ENCODE results near the gene FOXO1. TPM values are rescaled to one million over a fixed set of nuclear protein-coding genes. Genes with fewer than 3 reads are reported as not detected.

FOXO1 gene
- total RNA-seq, 3 donors from 2014 or later, result 54.1 to 163 (median 67.2) TPM

DNA sequence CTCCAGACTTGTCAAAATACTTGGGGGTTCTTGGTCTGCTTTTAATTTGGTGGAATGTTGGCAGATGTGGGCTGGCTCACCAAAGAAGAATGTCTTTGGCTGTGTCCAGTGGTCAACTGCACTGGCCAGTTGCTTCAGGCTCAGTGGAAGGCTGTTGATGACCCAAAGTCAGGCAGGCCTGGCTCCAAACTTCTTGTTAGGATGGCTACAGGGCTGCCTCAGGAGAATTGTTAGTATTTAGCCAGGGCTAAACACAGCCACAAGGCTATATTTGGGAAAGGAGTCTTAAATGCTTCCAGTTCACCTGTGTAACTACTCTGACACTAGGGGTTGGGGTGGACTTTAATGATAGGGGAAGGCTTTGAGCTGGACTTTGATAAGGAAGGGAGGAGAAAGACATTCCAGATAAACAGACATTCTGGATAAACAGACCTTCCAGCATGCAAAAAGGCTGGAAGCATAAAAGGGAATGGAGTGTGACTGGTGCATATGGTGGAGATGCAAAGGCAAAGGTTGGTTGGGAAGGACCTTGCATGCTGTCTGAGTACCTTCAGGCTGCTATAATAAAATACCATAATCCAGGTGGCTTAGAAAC lies 116.8 kb downstream of the FOXO1 start:
- no peak overlapping the region for H3K4me3 ChIP-seq
- TF ChIP-seq CTCF (IDR thresholded peaks at IDR 0.05) (no peak), POLR2A (IDR thresholded peaks at IDR 0.05) (no peak), POLR2AphosphoS5 (IDR thresholded peaks at IDR 0.05) (no peak)
- H3K4me1 ChIP-seq, result no peaks in the 10 kb centered on the region
- no peaks in the 10 kb centered on the region for H3K27me3 ChIP-seq
- peak overlapping the region; percentile 56 to 66 for H3K27ac ChIP-seq
- intact Hi-C loops (cut with DNase I; ENCODE audit: low total_unique reads), result no loop called here
- H3K9me3 ChIP-seq, result no peaks in the 10 kb centered on the region
- no peak for DNase-seq (ENCODE audit: low spot score in 2 of 2)
- H3K36me3 ChIP-seq, result no peaks in the 10 kb centered on the region

- no peak for DNase-seq (ENCODE audit: low spot score in 2 of 2)
- intact Hi-C loops (cut with DNase I; ENCODE audit: low total_unique reads), result no loop called here
- no peak for TF ChIP-seq CTCF (IDR thresholded peaks at IDR 0.05)
- no peak for TF ChIP-seq POLR2AphosphoS5 (IDR thresholded peaks at IDR 0.05)
- no peak for TF ChIP-seq POLR2A (IDR thresholded peaks at IDR 0.05)
- Histone ChIP-seq H3K9me3 (no peaks in the 10 kb centered on the region), H3K27me3 (no peaks in the 10 kb centered on the region), H3K27ac (peak overlapping the region; percentile 33 to 85), H3K36me3 (no peaks in the 10 kb centered on the region), H3K4me3 (no peak overlapping the region), H3K4me1 (no peaks in the 10 kb centered on the region)
Measured at GRCh38 chr13:40547591-40548315, 118.7 kb downstream of the FOXO1 start.

- no peak overlapping the region for H3K4me3 ChIP-seq
- H3K9me3 ChIP-seq, result no peaks in the 10 kb centered on the region
- no peaks in the 10 kb centered on the region for H3K27me3 ChIP-seq
- H3K4me1 ChIP-seq, result no peaks in the 10 kb centered on the region
- no peak for TF ChIP-seq POLR2A (IDR thresholded peaks at IDR 0.05)
- TF ChIP-seq POLR2AphosphoS5 (IDR thresholded peaks at IDR 0.05), result no peak
- TF ChIP-seq CTCF (IDR thresholded peaks at IDR 0.05), result no peak
- peak overlapping the region in 1 of 2 donors; percentile 21 for H3K27ac ChIP-seq
- DNase-seq (ENCODE audit: low spot score in 2 of 2), result no peak
- intact Hi-C loops (cut with DNase I; ENCODE audit: low total_unique reads), result no loop called here
- no peaks in the 10 kb centered on the region for H3K36me3 ChIP-seq
Measured at GRCh38 chr13:40546047-40546446, 120.4 kb downstream of the FOXO1 start.

- Histone ChIP-seq H3K9me3 (no peaks in the 10 kb centered on the region), H3K27me3 (no peaks in the 10 kb centered on the region), H3K27ac (peak overlapping the region in 1 of 2 donors; percentile 45), H3K36me3 (no peaks in the 10 kb centered on the region), H3K4me1 (peaks cover 0 to 6% of the 10 kb centered on the region in 2 donors), H3K4me3 (no peak overlapping the region)
- no peak for DNase-seq (ENCODE audit: low spot score in 2 of 2)
- intact Hi-C loops (cut with DNase I; ENCODE audit: low total_unique reads), result no loop called here
- TF ChIP-seq CTCF (IDR thresholded peaks at IDR 0.05) (no peak), POLR2A (IDR thresholded peaks at IDR 0.05) (no peak), POLR2AphosphoS5 (IDR thresholded peaks at IDR 0.05) (no peak)
Measured at GRCh38 chr13:40540328-40541044, 126.0 kb downstream of the FOXO1 start.
